ENCODE data around the gene ADGRB3.

ADGRB3 gene

GRCh38 chr6:69340196-69340595, 705.1 kb downstream of the ADGRB3 start:
- H3K4me3 ChIP-seq: no peak overlapping the region
- no peak overlapping the region for H3K27ac ChIP-seq
- TF ChIP-seq POLR2AphosphoS5 (IDR thresholded peaks at IDR 0.05; ENCODE audit: borderline replicate concordance, low read depth, low read length) (no peak), FOXP2 (optimal IDR thresholded peaks at IDR 0.05; ENCODE audit: control extremely low read depth, extremely low read length, insufficient read depth) (no peak), EZH2 (IDR thresholded peaks at IDR 0.05) (no peak)
- no peak overlapping the region for H3K9ac ChIP-seq (ENCODE audit: insufficient read length)
- DNase-seq (ENCODE audit: low read depth, low spot score): no peak
- no peaks in the 10 kb centered on the region for H3K36me3 ChIP-seq (ENCODE audit: insufficient read depth, low read length)
- no peaks in the 10 kb centered on the region for H3K9me3 ChIP-seq (ENCODE audit: low read depth, low read length)

GRCh38 chr6:69343851-69344250, 708.8 kb downstream of the ADGRB3 start:
- no peak for DNase-seq (ENCODE audit: low read depth, low spot score)
- no peak overlapping the region for H3K27ac ChIP-seq
- no peaks in the 10 kb centered on the region for H3K36me3 ChIP-seq (ENCODE audit: insufficient read depth, low read length)
- no peak overlapping the region for H3K9ac ChIP-seq (ENCODE audit: insufficient read length)
- TF ChIP-seq EZH2 (IDR thresholded peaks at IDR 0.05) (no peak), POLR2AphosphoS5 (IDR thresholded peaks at IDR 0.05; ENCODE audit: borderline replicate concordance, low read depth, low read length) (no peak), FOXP2 (optimal IDR thresholded peaks at IDR 0.05; ENCODE audit: control extremely low read depth, extremely low read length, insufficient read depth) (no peak)
- H3K9me3 ChIP-seq (ENCODE audit: low read depth, low read length): no peaks in the 10 kb centered on the region
- H3K4me3 ChIP-seq: no peak overlapping the region

GRCh38 chr6:69349771-69350170, 714.7 kb downstream of the ADGRB3 start:
- H3K36me3 ChIP-seq (ENCODE audit: insufficient read depth, low read length): no peaks in the 10 kb centered on the region
- no peak for TF ChIP-seq FOXP2 (optimal IDR thresholded peaks at IDR 0.05; ENCODE audit: control extremely low read depth, extremely low read length, insufficient read depth)
- TF ChIP-seq EZH2 (IDR thresholded peaks at IDR 0.05): no peak
- TF ChIP-seq POLR2AphosphoS5 (IDR thresholded peaks at IDR 0.05; ENCODE audit: borderline replicate concordance, low read depth, low read length): no peak
- no peak overlapping the region for H3K27ac ChIP-seq
- H3K4me3 ChIP-seq: no peak overlapping the region
- DNase-seq (ENCODE audit: low read depth, low spot score): no peak
- H3K9me3 ChIP-seq (ENCODE audit: low read depth, low read length): no peaks in the 10 kb centered on the region
- H3K9ac ChIP-seq (ENCODE audit: insufficient read length): no peak overlapping the region

GRCh38 chr6:69362209-69362608, 727.1 kb downstream of the ADGRB3 start:
- H3K36me3 ChIP-seq (ENCODE audit: insufficient read depth, low read length): no peaks in the 10 kb centered on the region
- H3K9ac ChIP-seq (ENCODE audit: insufficient read length): no peak overlapping the region
- H3K4me3 ChIP-seq: no peak overlapping the region
- H3K9me3 ChIP-seq (ENCODE audit: low read depth, low read length): no peaks in the 10 kb centered on the region
- DNase-seq (ENCODE audit: low read depth, low spot score): no peak
- no peak for TF ChIP-seq EZH2 (IDR thresholded peaks at IDR 0.05)
- TF ChIP-seq POLR2AphosphoS5 (IDR thresholded peaks at IDR 0.05; ENCODE audit: borderline replicate concordance, low read depth, low read length): no peak
- no peak for TF ChIP-seq FOXP2 (optimal IDR thresholded peaks at IDR 0.05; ENCODE audit: control extremely low read depth, extremely low read length, insufficient read depth)
- no peak overlapping the region for H3K27ac ChIP-seq

GRCh38 chr6:69366831-69367230, 731.7 kb downstream of the ADGRB3 start:
- H3K27ac ChIP-seq: no peak overlapping the region

GRCh38 chr6:69368613-69369012, 733.5 kb downstream of the ADGRB3 start:
- TF ChIP-seq EZH2 (IDR thresholded peaks at IDR 0.05) (no peak), POLR2AphosphoS5 (IDR thresholded peaks at IDR 0.05; ENCODE audit: borderline replicate concordance, low read depth, low read length) (no peak), FOXP2 (optimal IDR thresholded peaks at IDR 0.05; ENCODE audit: control extremely low read depth, extremely low read length, insufficient read depth) (no peak)
- Histone ChIP-seq H3K27ac (no peak overlapping the region), H3K9ac (ENCODE audit: insufficient read length) (no peak overlapping the region), H3K4me3 (no peak overlapping the region), H3K9me3 (ENCODE audit: low read depth, low read length) (no peaks in the 10 kb centered on the region), H3K36me3 (ENCODE audit: insufficient read depth, low read length) (no peaks in the 10 kb centered on the region)
- no peak for DNase-seq (ENCODE audit: low read depth, low spot score)

More at GRCh38 chr6:69366831-69367230, 731.7 kb downstream of the ADGRB3 start:
- TF ChIP-seq FOXP2 (optimal IDR thresholded peaks at IDR 0.05; ENCODE audit: control extremely low read depth, extremely low read length, insufficient read depth) (no peak), POLR2AphosphoS5 (IDR thresholded peaks at IDR 0.05; ENCODE audit: borderline replicate concordance, low read depth, low read length) (no peak), EZH2 (IDR thresholded peaks at IDR 0.05) (no peak)
- Histone ChIP-seq H3K9ac (ENCODE audit: insufficient read length) (no peak overlapping the region), H3K9me3 (ENCODE audit: low read depth, low read length) (no peaks in the 10 kb centered on the region), H3K36me3 (ENCODE audit: insufficient read depth, low read length) (no peaks in the 10 kb centered on the region), H3K4me3 (no peak overlapping the region)
- no peak for DNase-seq (ENCODE audit: low read depth, low spot score)

- no peaks in the 10 kb centered on the region for H3K36me3 ChIP-seq (ENCODE audit: insufficient read depth, low read length)
- H3K27ac ChIP-seq: no peak overlapping the region
- H3K9ac ChIP-seq (ENCODE audit: insufficient read length): no peak overlapping the region
- TF ChIP-seq EZH2 (IDR thresholded peaks at IDR 0.05) (no peak), POLR2AphosphoS5 (IDR thresholded peaks at IDR 0.05; ENCODE audit: borderline replicate concordance, low read depth, low read length) (no peak), FOXP2 (optimal IDR thresholded peaks at IDR 0.05; ENCODE audit: control extremely low read depth, extremely low read length, insufficient read depth) (no peak)
- DNase-seq (ENCODE audit: low read depth, low spot score): no peak
- H3K9me3 ChIP-seq (ENCODE audit: low read depth, low read length): no peaks in the 10 kb centered on the region
- H3K4me3 ChIP-seq: no peak overlapping the region
These were observed 735.7 kb downstream of the ADGRB3 start for GRCh38 chr6:69370763-69371162.

GRCh38 chr6:69378326-69378725, 743.2 kb downstream of the ADGRB3 start:
- no peak for DNase-seq (ENCODE audit: low read depth, low spot score)
- Histone ChIP-seq H3K36me3 (ENCODE audit: insufficient read depth, low read length) (no peaks in the 10 kb centered on the region), H3K27ac (no peak overlapping the region), H3K9me3 (ENCODE audit: low read depth, low read length) (no peaks in the 10 kb centered on the region), H3K9ac (ENCODE audit: insufficient read length) (no peak overlapping the region), H3K4me3 (no peak overlapping the region)
- TF ChIP-seq FOXP2 (optimal IDR thresholded peaks at IDR 0.05; ENCODE audit: control extremely low read depth, extremely low read length, insufficient read depth): no peak

- H3K9ac ChIP-seq (ENCODE audit: insufficient read length): no peak overlapping the region
- H3K27ac ChIP-seq: no peak overlapping the region
- no peak for TF ChIP-seq FOXP2 (optimal IDR thresholded peaks at IDR 0.05; ENCODE audit: control extremely low read depth, extremely low read length, insufficient read depth)
- TF ChIP-seq POLR2AphosphoS5 (IDR thresholded peaks at IDR 0.05; ENCODE audit: borderline replicate concordance, low read depth, low read length): no peak
- TF ChIP-seq EZH2 (IDR thresholded peaks at IDR 0.05): no peak
- H3K36me3 ChIP-seq (ENCODE audit: insufficient read depth, low read length): no peaks in the 10 kb centered on the region
- H3K9me3 ChIP-seq (ENCODE audit: low read depth, low read length): no peaks in the 10 kb centered on the region
- no peak overlapping the region for H3K4me3 ChIP-seq
- DNase-seq (ENCODE audit: low read depth, low spot score): no peak
These were observed 744.4 kb downstream of the ADGRB3 start for GRCh38 chr6:69379518-69379917.

Measured in SK-N-MC (cell line).